Effector CD4-positive, alpha-beta T cell (primary cell): ENCODE data around the gene ATRN.

Experiments
- DNase-seq: peaks from one replicate; pipeline ENCODE4 v3.0.0-alpha.2; 2020

The ATRN gene

GRCh38 chr20:3630429-3630828 is 159.6 kb downstream of the ATRN start:
- DNase-seq: no peak

- no peak for DNase-seq
Measured at GRCh38 chr20:3631534-3631933, 160.7 kb downstream of the ATRN start.

GRCh38 chr20:3632311-3633004 is 161.6 kb downstream of the ATRN start:
- no peak for DNase-seq

- no peak for DNase-seq
Measured at GRCh38 chr20:3633913-3634478, 163.2 kb downstream of the ATRN start.

GRCh38 chr20:3635346-3635745 is 164.5 kb downstream of the ATRN start:
- no peak for DNase-seq

- DNase-seq: no peak
Measured at GRCh38 chr20:3640259-3640658, 169.4 kb downstream of the ATRN start.

GRCh38 chr20:3645309-3646066 is 174.7 kb downstream of the ATRN start:
- no peak for DNase-seq

- no peak for DNase-seq
Measured at GRCh38 chr20:3646067-3646440, 175.2 kb downstream of the ATRN start.

- DNase-seq: no peak
Measured at GRCh38 chr20:3646651-3647050, 175.8 kb downstream of the ATRN start.

- DNase-seq: no peak
Measured at GRCh38 chr20:3647473-3647872, 176.7 kb downstream of the ATRN start.

- DNase-seq: no peak
Measured at GRCh38 chr20:3648951-3649350, 178.1 kb downstream of the ATRN start.

GRCh38 chr20:3651204-3651962 is 180.6 kb downstream of the ATRN start:
- DNase-seq: no peak

GRCh38 chr20:3652221-3652620 is 181.4 kb downstream of the ATRN start:
- DNase-seq: no peak

GRCh38 chr20:3652676-3653596 is 182.1 kb downstream of the ATRN start:
- no peak for DNase-seq

GRCh38 chr20:3653921-3654320 is 183.1 kb downstream of the ATRN start:
- no peak for DNase-seq

- no peak for DNase-seq
Measured at GRCh38 chr20:3654326-3655130, 183.7 kb downstream of the ATRN start.

- no peak for DNase-seq
Measured at GRCh38 chr20:3655131-3655405, 184.2 kb downstream of the ATRN start.

GRCh38 chr20:3658019-3658715 is 187.3 kb downstream of the ATRN start:
- DNase-seq: no peak

GRCh38 chr20:3658716-3659491 is 188.1 kb downstream of the ATRN start:
- no peak for DNase-seq
